GM11168 (cell line): ENCODE data around the gene ZFHX3.

Source experiments
- in situ Hi-C: fragments of 300-500 bp; cut with MboI; formaldehyde crosslinking; loops from one replicate; pipeline ENCODE4 v1.12.0; 2022; ENCODE audit warnings: low sequenced_read_pairs; ENCODE audit not compliant: unreplicated experiment

Gene ZFHX3

GRCh38 chr16:72797621-72798020 lies 250.3 kb downstream of the ZFHX3 start:
- in situ Hi-C loops = loop anchor here (25.0 kb wide), 1 partner anchor 285 kb away; no protein-coding TSS in a partner anchor

- in situ Hi-C loops = loop anchor here (25.0 kb wide), 1 partner anchor 284 kb away; no protein-coding TSS in a partner anchor
Observed at GRCh38 chr16:72796222-72796621, 251.7 kb downstream of the ZFHX3 start.

GRCh38 chr16:72794986-72795385 lies 252.9 kb downstream of the ZFHX3 start:
- in situ Hi-C loops = loop anchor here (25.0 kb wide), 1 partner anchor 283 kb away; no protein-coding TSS in a partner anchor

- in situ Hi-C loops = loop anchor here (25.0 kb wide), 1 partner anchor 282 kb away; no protein-coding TSS in a partner anchor
Observed at GRCh38 chr16:72794319-72794718, 253.6 kb downstream of the ZFHX3 start.

GRCh38 chr16:72793716-72794115 lies 254.2 kb downstream of the ZFHX3 start:
- in situ Hi-C loops = loop anchor here (25.0 kb wide), 1 partner anchor 281 kb away; no protein-coding TSS in a partner anchor

- in situ Hi-C loops = loop anchor here (25.0 kb wide), 1 partner anchor 281 kb away; no protein-coding TSS in a partner anchor
Observed at GRCh38 chr16:72793017-72793416, 254.9 kb downstream of the ZFHX3 start.

- in situ Hi-C loops = loop anchor here (25.0 kb wide), 1 partner anchor 279 kb away; no protein-coding TSS in a partner anchor
Observed at GRCh38 chr16:72791786-72792185, 256.1 kb downstream of the ZFHX3 start.

- in situ Hi-C loops = loop anchor here (25.0 kb wide), 1 partner anchor 278 kb away; no protein-coding TSS in a partner anchor
Observed at GRCh38 chr16:72789921-72790320, 258.0 kb downstream of the ZFHX3 start.

- in situ Hi-C loops = loop anchor here (25.0 kb wide), 1 partner anchor 277 kb away; no protein-coding TSS in a partner anchor
Observed at GRCh38 chr16:72789465-72789864, 258.5 kb downstream of the ZFHX3 start.

GRCh38 chr16:72788269-72788809 lies 259.6 kb downstream of the ZFHX3 start:
- in situ Hi-C loops = loop anchor here (25.0 kb wide), 1 partner anchor 276 kb away; no protein-coding TSS in a partner anchor

- in situ Hi-C loops = loop anchor here (25.0 kb wide), 1 partner anchor 275 kb away; no protein-coding TSS in a partner anchor
Observed at GRCh38 chr16:72787514-72788268, 260.2 kb downstream of the ZFHX3 start.

GRCh38 chr16:72787130-72787513 lies 260.8 kb downstream of the ZFHX3 start:
- in situ Hi-C loops = loop anchor here (25.0 kb wide), 1 partner anchor 275 kb away; no protein-coding TSS in a partner anchor

GRCh38 chr16:72786606-72787005 lies 261.3 kb downstream of the ZFHX3 start:
- in situ Hi-C loops = loop anchor here (25.0 kb wide), 1 partner anchor 274 kb away; no protein-coding TSS in a partner anchor

- in situ Hi-C loops = loop anchor here (25.0 kb wide), 1 partner anchor 274 kb away; no protein-coding TSS in a partner anchor
Observed at GRCh38 chr16:72785886-72786285, 262.0 kb downstream of the ZFHX3 start.

- in situ Hi-C loops = loop anchor here (25.0 kb wide), 1 partner anchor 273 kb away; no protein-coding TSS in a partner anchor
Observed at GRCh38 chr16:72785171-72785570, 262.8 kb downstream of the ZFHX3 start.

- in situ Hi-C loops = loop anchor here (25.0 kb wide), 1 partner anchor 272 kb away; no protein-coding TSS in a partner anchor
Observed at GRCh38 chr16:72783716-72784318, 264.1 kb downstream of the ZFHX3 start.

- in situ Hi-C loops = no loop called here
Observed at GRCh38 chr16:72769876-72770275, 278.1 kb downstream of the ZFHX3 start.

GRCh38 chr16:72768591-72768990 lies 279.3 kb downstream of the ZFHX3 start:
- in situ Hi-C loops = no loop called here

- in situ Hi-C loops = no loop called here
Observed at GRCh38 chr16:72766506-72766905, 281.4 kb downstream of the ZFHX3 start.

GRCh38 chr16:72764015-72764654 lies 283.8 kb downstream of the ZFHX3 start:
- in situ Hi-C loops = no loop called here
